DMS79 treated with DMSO at 0.1 percent for 48 hours (cell line): ENCODE results near the gene GORASP1.
A peak's percentile ranks its signal among the peaks of the same experiment; 100 is the strongest.

Experiments
- DNase-seq: peaks from one replicate; lab custom pipeline; 2025; lab: John Stamatoyannopoulos, UW

GORASP1 gene

DNA sequence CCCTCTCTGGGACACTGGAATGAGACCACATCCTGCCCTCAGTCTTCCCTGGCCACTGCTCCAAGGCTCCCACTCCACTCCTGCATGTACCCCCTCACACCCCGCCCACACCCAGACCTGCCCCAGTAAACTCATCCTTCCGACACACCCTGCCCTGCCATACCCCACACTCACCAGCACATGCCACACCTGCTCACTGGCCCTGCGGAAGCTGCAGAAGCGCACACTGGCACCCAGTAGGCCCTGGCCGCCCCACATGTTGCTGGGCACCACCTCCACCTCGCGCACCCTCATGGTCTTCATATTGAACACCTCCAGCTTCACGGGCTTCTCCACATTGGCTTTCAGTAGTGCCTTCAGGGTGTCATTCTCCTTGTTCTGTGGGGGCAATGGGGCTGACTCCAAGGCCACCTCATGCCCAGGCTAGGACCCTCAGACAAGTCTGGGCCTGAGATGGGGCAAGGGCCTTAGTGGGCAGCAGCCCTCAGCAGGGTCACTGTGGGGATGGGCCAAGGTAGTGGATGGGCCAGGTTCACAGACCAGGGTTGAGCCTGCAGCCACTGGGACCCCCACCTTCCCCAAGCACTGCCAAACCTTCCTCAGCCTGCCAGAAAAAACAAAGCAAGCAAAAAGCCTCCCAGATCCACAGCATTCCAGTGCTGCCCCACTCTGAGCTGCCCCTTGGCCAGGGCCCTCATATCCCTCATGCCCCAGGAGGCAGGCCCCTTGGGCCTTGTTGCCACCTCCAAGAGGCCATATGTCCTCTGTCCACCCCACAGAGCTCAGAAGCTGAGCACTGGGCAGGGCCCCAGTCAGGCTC lies 4.7 kb downstream of the GORASP1 start:
- no peak for DNase-seq

DNA sequence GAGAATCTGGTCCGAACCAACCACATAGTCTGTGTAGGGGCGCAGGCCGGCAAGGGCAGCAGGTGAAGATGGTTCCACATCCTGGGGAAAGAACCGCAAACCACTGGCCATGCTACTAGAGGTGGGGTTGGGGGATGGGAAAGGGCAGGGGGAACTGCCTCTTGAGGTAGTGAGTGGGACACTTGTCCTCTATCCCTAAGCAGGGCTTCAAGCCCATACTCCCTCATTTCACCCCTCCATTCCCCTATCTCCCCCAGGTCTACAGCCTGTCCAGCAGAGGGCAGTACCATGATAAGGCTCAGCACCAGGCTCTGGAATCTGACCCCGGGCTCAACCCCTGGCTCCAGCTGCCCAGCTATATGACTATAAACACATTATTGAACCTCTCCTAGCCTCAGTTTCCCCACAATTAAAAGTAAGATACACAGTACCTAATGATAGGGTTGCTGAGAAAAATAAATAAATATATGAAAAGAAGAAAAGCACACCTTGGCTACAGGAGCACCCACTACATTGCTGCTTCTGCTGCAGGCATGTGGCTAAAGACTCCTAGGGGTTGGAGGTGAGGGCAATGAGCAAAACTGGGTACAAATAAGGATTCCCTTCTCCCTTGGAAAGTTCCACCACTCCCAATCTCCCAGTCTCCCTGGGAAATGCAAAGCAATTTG lies 6.3 kb downstream of the GORASP1 start:
- peak; percentile 0 for DNase-seq

DNA sequence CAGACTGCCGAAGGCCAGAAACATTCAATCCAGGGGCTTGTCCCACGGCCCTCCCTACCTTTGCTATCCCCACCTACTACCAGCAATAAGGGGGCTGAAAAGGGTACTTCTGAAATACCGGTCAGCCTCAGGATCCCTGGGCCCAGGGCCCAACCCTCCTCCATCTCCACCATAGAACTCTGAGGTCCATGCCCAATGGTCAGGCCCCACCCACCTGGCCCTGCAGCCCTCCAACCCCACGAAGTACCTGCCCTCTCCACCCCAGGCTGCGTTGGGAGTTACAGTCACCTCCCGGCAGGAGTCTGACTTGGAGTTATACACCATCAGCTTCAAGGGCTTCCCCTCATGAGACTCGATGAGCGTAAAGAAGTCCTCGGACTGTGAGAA lies 6.9 kb downstream of the GORASP1 start:
- no peak for DNase-seq

DNA sequence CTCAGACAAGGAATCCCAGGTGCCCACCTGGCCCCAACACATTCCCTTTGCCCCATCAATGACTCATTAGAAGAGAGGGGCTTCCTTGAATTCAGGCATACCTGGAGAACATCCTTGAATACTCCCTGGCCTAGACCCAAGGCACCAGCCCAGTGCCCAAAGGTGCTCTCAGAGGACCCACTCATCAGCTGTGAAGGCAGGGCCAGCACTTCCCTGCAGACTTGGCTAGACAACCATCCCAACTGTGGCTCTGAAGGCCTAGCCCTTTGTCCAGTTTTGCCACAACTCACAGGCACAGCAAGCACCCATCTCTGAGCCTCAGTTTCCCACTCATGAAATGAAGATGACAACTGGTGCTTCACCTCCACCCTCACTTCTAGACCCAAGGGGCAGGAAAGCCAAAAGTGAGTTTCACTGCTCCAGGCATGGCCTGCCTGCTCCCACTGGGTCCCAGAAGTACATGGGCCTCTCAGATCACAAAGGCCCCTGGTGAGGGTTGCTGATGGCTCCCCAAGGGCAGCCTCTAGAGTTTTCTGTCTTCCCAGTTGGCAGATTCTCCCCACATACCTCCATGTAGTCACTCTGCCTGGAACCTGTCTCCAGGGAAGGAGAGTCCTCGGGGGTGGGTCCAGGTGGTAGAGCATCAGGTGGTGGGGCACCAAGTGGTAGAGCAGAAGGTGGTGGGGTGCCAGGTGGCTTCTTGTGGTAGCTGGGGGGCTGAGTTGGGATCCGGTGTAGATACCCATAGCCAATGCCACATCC lies 7.5 kb downstream of the GORASP1 start:
- no peak for DNase-seq

DNA sequence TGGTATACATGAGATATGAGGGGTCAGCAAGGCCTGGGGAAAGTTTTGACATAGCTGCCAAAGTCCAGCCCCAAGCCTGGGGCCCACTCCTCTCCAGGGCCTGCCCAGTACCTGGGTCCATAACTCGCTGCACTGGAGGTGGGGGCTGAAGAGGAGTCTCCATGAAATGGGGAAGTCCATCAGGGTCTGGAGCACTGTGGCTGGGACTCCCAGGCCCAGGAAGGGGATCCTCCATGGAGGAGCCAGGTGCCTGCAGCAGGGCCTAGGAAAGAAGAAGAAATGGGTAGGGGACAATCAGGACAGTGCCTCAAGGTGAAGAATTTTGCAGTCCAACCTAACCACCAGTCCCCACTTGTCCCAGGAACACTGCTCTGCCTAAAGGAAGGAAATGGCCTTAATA lies 8.2 kb downstream of the GORASP1 start:
- no peak for DNase-seq

DNA sequence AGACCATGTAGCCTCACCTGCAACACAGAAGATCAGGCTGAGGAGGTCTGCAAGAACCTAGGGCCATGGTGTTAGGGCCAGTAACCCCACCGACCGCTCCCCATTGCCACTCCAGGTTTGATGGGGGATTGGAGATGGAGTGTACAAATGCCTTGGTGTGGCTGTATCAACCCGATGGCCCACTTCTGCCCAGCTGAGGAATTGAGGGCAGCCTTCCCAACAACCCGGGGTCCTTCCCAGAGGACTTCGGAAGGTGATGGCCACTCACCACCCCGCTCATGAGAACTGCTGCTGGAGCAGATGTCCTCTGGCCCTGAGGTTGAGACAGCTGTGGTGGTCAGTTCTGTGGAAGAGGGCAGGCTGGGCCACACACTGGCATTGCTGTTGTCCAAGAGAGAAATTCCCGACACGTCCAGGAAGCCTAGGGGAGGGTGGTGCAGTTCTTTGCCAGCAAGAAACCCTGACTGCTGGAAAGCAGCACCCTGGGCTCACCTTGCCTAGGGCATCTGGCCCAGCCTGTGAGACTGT lies 8.9 kb downstream of the GORASP1 start:
- no peak for DNase-seq

DNA sequence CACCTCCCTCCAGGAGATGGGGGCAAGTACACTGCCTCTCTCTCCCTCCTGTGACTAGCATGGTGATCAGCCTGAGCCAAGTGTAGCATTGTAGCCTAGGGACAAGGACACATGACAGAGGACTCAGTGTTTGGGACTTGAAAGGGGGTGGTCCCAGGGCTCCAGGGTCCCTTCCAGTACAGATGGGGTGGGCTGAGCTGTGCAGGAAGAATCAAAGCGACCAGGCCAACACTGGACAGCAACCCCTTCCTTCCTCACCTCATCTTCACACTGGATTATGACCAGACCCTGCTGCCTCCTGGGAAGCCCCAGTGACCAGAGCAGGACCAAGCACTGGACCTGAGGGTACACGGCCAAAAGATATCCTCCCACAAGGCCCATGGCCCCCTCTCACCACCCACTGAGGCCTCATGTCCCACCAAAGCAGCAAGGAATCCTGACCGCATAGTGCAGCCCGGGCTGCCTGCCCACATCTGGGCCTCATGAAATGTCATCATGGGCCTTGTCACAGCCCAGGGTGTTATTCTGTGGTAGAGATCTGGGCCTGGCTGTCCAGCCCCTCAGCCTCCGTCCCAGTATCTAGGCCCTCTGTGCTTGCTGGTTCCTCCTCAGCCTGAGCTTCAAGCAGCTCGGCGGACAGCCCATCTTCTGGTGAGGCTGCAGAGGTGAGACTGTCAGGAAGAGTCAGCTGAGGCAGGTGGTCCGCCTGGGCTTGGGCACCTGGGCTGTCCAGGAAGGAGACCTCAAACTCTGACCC lies 9.5 kb downstream of the GORASP1 start:
- no peak for DNase-seq

DNA sequence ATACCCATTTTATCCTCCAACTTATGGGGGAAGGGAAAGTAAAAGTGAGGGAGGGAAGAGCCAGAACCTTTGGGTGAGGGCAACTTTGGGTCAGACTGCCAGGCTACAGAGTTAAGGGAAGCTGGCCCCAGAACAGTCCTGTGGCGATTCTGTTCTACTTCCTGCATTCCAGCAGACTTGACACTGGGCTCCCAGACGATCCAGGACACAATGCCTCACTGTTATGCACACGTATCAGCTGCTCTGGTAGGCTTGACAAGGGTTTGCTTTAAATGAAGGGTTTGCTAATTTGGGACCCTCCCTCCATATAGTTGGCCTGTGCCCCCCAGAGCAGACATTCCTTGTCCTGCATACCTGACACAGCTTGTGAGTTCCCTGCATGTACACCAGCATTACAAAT lies 10.7 kb downstream of the GORASP1 start:
- no peak for DNase-seq

DNA sequence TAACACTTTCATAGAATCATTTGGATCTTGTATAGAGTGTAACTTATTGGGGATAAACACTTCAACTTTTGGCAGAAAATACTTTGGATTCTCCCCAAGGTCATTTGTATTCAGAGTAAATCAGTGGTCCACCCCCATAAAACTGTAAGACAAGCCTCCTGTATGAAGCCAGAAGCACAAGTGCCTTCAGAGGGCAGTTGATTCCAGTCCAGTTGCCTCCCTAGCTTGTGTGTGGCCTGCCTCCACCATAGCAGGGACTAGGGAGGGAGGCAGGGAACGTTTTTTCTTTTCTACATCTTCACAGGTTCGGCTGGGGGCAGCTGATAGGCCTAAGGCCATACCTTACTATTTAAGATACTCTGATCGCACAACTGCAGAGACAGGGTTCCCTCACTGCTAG lies 11.6 kb downstream of the GORASP1 start:
- no peak for DNase-seq

DNA sequence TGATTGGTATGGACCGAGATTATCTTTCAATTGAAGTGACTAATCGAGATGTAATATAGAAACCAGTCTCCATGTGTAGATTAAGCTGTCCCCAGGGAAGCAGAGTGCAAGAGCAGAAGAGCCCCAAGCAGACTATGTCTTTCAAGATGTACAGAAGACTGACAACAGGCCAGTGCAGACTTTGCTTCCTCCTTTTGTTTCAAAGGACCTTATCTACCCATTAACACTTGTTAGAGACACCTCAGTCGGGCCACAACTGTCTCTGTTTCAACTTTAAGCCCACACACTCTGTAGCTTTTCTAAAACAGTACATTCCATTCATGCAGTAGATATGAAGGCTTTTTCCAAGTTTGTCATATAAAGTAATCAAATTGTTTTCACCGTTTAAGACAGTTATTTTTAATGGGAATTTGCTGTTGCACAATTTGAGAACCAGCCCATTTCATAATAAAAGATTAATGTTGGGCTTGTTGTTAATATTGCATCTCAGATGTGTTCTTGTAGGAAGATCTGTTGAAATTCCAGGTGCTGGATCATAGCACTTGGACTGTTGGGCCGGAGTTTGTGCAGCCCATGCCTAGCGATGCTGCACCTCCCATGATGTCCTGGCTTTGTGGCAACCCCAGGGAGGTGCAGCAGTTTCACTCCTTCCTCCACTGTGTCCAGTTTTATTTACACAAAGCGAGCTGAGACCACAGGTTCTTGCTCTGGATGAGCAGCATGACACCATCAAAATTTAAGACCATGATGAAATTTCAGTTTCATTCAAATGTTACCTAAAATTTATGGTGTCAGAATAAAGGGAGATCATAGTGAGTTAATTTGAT lies 12.4 kb downstream of the GORASP1 start:
- DNase-seq: no peak

DNA sequence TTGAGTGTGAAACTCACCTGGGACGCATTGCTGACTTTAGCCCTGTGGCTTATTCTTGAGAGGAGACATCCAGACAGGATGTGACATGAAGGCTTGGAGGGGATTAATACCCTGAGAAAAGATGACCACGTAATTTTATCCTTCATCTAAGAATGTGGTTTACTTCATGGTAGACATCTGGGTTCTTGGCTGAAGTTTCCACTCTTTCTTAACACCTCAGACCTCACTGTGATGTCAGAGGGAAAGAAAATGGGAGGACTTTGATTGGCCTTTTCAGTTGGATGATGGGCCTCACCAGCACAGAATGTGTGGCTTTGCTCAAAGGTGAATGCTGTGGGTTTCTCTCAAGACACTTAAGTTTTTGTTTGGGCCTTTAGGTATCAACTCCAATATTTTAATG lies 16.5 kb downstream of the GORASP1 start:
- DNase-seq: no peak

DNA sequence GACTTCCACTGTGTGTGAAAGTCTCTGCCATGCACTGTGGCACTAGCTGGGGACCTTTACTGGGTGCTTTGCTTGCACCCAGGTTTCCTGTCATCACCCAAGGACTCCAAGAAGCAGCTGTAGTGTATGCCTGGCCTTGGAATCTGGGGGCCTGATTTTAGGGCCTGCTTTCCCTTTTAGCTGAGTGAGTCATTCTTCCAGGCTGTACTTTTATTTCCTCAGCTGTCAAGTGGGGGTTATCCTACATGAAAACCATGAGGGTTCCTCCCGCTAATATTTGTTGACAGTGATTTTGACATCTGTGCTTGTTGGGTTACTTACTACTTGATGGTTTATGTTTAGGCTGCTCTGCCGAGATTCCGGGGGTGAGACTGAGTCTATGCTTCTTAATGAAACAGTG lies 18.5 kb downstream of the GORASP1 start:
- DNase-seq: no peak

DNA sequence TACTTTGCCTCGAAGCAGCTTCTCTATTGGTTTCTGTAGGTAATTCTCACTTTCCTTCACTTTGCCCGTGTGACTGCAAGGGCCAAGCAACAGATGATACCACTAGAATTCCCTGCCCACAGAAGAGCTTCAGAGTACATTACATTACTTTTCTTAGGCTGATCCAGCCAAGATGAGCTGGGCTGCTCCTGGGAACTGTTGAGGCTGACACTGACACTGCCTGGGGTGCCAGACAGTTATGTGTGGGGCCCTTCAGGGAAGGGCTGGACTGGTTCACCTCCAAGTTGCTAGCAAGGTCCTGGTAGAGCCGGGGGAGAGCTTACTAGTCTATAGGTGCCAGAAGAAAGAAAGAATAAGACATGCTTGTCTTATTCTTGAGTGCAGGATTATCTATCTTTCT lies 19.0 kb downstream of the GORASP1 start:
- no peak for DNase-seq

DNA sequence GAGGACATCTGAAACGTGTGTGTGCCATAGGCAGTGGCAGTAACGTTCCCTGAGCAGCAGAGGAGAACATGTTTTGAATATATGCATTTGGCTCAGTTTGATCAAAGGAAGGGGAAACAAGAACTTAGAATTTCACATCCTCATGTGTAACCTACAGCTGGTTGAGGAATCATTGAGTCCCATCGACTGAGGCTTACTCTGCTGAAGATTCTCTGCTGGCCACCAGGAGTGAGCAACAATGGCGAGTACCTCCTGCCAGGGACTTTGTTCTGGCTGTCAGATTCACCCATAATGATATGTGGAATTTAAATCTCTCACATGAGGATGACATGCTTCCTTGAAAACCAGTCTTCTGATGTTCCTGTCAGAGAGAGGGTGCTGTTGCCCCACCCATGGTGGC lies 21.3 kb downstream of the GORASP1 start:
- DNase-seq: no peak

DNA sequence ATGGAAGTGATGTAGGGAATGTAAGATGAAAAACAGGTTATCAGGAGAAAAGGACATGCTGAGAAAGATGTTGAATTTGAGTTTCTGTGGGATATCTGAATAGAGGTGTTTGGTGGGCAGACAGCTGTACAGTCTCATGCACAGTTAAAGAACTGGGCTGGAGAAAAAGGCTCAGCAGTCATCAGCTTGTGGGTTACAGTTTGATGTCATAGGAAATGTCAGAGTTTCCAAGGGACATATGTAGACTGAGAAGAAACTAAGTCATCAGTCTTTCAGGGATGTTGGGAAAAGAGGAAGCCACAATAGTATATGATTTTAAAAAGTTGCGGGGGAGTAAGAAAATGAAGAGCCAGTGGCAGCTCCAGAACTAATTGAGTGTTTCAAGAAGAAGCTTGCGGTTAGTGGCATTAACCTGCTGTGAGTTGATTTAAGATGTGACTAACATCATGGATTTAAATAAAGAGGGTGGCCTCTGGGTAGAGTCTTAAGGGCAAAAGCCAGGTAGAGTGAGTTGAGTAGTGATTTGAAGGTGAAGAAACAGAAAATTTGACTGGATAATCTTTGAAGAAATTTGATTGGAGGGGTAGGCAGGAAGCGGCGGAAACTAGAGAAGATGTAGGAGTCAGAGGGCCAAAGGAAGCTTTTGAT lies 24.6 kb downstream of the GORASP1 start:
- no peak for DNase-seq

DNA sequence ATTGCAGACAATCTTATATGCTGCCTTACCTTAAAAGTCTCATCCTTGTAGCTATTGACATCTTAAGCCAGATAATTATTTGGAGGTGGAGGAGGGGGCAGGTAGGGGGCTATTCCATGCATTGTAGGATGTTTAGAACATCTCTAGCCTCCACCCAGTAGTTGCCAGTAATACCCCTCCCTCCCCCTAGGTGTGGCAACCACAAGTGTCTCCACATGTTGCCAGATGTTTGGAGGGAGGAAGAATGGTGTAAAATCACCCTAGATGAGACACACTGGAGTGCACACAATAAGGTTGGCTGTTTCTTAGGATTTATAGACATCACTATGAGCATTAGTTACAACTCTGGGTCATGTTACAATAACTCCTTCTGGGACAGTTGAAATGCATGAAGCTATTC lies 27.4 kb downstream of the GORASP1 start:
- no peak for DNase-seq

DNA sequence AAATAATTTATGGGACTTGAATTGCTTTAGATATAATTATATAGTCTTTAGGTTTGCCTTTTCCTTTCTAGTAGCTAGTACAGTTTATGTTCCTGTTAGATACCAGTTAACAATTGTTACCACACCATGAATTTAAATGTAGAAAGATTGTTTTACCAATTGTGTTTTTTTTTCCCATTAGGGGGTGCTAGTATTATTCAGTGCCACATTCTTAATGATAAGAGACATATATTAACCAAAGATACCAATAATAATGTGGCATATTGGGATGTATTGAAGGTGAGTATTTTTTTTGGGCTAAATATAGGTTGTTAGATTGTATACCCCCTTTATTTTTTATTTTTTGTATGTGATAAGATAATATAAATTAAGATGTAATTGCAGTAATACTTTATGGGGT lies 27.9 kb downstream of the GORASP1 start:
- no peak for DNase-seq

DNA sequence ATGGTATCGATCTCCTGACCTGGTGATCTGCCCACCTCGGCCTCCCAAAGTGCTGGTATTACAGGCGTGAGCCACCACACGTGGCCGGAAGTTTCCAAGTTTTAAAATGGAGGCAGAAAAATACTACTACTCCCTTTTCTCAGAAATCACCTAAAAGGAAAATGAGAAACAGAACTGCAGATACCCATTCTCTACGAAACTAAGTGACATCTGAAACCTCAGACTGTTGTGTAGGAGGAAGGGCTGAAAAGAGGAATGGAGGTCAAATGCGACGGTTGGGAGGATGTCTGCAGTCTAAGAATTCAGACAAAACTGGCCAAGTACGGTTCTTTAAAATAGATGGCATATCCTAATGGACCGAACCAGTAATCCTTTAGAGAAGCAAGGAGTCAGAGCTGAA lies 31.5 kb downstream of the GORASP1 start:
- no peak for DNase-seq

DNA sequence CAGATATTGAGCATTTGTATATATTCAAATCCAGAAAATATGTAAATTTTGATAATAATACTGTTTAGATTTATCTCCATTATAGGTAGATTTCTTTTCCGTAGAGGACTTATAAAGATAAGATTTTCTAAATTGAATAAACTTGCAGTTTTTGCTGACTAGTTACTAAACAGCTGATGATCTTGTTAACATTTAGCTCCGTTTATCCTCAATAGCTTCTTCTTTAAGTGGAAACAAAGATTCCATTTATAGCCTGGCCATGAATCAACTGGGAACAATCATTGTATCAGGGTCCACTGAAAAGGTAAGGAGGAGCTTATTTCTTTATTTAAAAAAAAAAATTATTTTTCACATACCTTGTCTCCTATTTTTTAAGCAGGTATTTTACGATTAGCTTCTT lies 38.9 kb downstream of the GORASP1 start:
- no peak for DNase-seq

DNA sequence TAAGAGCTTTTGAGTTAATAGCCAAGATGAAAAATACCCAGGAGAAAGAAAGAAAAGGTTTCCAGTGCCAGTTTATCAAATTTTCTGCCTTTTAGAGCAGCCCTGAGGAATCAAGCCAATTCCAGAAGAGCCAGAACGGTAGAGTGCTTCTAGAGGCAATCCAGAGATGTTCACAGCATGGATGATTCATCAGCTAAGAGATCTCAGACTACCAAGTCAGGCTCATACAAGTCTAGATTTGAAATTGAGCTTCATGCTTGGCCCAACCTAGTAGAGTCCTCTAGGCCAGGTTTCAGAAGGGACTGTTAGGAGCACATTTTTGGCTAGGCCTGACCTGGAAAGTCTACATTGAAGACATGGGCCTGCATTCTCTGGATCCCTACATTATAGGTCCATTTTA lies 40.1 kb downstream of the GORASP1 start:
- no peak for DNase-seq

DNA sequence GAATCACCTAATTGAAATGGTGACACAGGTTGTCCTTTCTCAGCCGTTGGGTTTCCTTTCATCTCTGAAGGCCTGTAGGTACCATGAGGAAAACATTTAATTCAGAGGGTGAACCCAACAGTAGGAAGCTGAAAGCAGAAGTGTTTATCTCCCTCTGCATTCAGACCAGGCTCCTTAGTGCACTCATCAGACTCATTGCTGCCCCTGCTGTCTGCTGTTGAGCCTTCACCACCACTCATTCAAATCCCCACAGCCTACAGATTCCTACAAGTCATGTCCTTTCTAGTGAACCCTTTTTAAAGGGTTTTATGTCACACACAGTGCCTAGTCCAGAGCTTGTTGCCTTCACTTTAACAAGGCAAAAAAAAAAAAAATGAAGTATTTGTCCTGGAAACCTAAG lies 42.2 kb downstream of the GORASP1 start:
- no peak for DNase-seq
